Bronchial epithelial cell (primary cell): ENCODE measurements around the gene POC5. TPM values are rescaled to one million over a fixed set of nuclear protein-coding genes. Genes with fewer than 3 reads are reported as not detected.
A peak's percentile ranks its signal among the peaks of the same experiment; 100 is the strongest.
"Not testable (repeated sequence)": the region's sequence is repeated elsewhere in the genome, so short reads cannot be mapped to it uniquely, and the experiment has no call there.

Source experiments
- DNase-seq: peaks from one replicate; pipeline ENCODE4 v3.0.0-alpha.2; 2010; ENCODE audit warnings: low read depth
- FAIRE-seq: peaks from 2 replicates; lab custom pipeline; 2011; peaks lifted over from hg19 to GRCh38; lab: Jason Lieb, UNC
- H3K27me3 ChIP-seq: 2 replicates; pipeline ENCODE4 v1.5.1; 2011; ENCODE audit warnings: low read length; ENCODE audit not compliant: control insufficient read depth, insufficient read depth
- H3K36me3 ChIP-seq: 2 replicates; pipeline ENCODE4 v1.5.1; 2011; ENCODE audit warnings: low read length; ENCODE audit not compliant: control insufficient read depth, insufficient read depth
- H3K4me3 ChIP-seq: 2 replicates; pipeline ENCODE4 v1.5.1; 2011; ENCODE audit warnings: mild to moderate bottlenecking, low read depth, low read length, control low read depth
- total RNA-seq: library from RNA; depleted of rRNA; stranded (reverse); fragments of >200 nt; gene quantifications from 2 replicates; pipeline ENCODE4 v1.2.1, GENCODE V29; 2014
- TF ChIP-seq, protein P1 (sequence below): IDR thresholded peaks from 2 replicates; pipeline ENCODE4 v1.5.1; 2011; ENCODE audit warnings: mild to moderate bottlenecking, moderate library complexity, low read length, control low read depth, inconsistent platforms; ENCODE audit not compliant: insufficient read depth, severe bottlenecking

Gene POC5
- total RNA-seq, 1 donor from 2014 or later, result 16.3 TPM

DNA sequence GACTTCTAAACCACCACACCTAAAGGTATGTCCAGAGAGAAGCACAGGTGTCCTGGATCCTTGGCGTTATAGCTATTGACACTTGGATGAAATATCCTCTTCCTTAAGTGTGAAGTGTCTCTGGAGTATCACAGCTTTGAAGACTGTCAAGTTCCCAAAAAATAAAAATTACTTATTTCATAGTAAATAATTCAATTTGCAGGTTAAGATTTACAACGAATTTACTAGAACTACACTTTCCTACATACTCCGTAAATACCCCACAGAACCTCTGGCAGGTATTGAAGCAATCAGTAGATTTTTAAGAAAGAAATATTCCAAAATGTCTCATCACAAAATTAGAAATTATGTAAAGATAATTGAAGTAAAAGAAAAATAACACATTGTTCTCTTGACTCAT, 27.1 kb upstream of the POC5 start:
- TF ChIP-seq, protein P1, sequence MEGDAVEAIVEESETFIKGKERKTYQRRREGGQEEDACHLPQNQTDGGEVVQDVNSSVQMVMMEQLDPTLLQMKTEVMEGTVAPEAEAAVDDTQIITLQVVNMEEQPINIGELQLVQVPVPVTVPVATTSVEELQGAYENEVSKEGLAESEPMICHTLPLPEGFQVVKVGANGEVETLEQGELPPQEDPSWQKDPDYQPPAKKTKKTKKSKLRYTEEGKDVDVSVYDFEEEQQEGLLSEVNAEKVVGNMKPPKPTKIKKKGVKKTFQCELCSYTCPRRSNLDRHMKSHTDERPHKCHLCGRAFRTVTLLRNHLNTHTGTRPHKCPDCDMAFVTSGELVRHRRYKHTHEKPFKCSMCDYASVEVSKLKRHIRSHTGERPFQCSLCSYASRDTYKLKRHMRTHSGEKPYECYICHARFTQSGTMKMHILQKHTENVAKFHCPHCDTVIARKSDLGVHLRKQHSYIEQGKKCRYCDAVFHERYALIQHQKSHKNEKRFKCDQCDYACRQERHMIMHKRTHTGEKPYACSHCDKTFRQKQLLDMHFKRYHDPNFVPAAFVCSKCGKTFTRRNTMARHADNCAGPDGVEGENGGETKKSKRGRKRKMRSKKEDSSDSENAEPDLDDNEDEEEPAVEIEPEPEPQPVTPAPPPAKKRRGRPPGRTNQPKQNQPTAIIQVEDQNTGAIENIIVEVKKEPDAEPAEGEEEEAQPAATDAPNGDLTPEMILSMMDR, result no peak
- no peak overlapping the region for H3K4me3 ChIP-seq
- FAIRE-seq (no peak), DNase-seq (no peak)
- H3K36me3 ChIP-seq, result no peaks in the 10 kb centered on the region
- no peaks in the 10 kb centered on the region for H3K27me3 ChIP-seq

GRCh38 chr5:75736273-75736672, 19.0 kb upstream of the POC5 start:
- no peak for DNase-seq
- Histone ChIP-seq H3K36me3 (no peaks in the 10 kb centered on the region), H3K27me3 (peaks cover 1% of the 10 kb centered on the region), H3K4me3 (no peak overlapping the region)
- no peak for FAIRE-seq
- TF ChIP-seq, protein P1, result no peak

GRCh38 chr5:75734913-75735789, 17.9 kb upstream of the POC5 start:
- FAIRE-seq, result no peak
- DNase-seq, result peak; percentile 47

DNA sequence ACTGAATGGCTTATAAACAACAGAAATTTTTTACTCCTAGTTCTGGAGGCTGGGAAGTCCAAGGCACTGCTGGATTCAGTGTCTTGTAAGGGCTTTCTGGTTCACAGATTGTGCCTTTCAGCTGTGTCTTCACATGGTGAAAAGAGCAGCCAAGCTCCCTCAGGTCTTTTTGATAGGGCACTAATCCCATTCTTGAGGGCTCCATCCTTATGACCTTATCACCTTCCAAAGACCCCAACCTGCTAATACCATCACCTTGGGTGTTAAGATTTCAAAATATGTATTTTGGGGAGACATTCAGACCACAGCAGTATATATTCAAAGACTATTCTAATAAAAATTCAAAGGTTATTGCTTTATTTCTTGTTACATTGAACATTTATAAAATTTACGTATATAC, 16.5 kb upstream of the POC5 start:
- no peaks in the 10 kb centered on the region for H3K36me3 ChIP-seq
- no peak overlapping the region for H3K4me3 ChIP-seq
- TF ChIP-seq, protein P1, result no peak
- no peak for FAIRE-seq
- H3K27me3 ChIP-seq, result peaks cover 1% of the 10 kb centered on the region
- DNase-seq, result no peak

More at GRCh38 chr5:75734913-75735789, 17.9 kb upstream of the POC5 start:
- H3K36me3 ChIP-seq, result no peaks in the 10 kb centered on the region
- TF ChIP-seq, protein P1, result peak; percentile 65
- H3K27me3 ChIP-seq, result peaks cover 1% of the 10 kb centered on the region
- no peak overlapping the region for H3K4me3 ChIP-seq

DNA sequence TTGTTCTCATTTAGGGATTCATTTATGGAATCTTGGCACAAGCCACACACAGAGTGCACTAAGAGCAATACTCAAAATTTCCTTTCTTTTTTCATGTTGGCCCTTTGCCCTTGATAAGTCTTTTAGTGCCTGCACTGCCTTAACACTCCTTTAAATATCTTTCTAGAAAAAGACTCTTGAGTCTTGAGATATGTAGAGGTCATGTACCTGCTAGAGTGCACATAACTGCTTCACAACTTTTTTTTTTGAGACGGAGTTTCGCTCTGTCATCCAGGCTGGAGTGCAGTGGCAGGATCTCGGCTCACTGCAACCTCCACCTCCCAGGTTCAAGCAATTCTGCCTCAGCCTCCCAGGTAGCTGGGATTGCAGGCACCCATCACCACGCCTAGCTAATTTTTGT, 14.3 kb upstream of the POC5 start:
- not testable (repeated sequence) for H3K27me3 ChIP-seq, FAIRE-seq, H3K4me3 ChIP-seq, DNase-seq, H3K36me3 ChIP-seq

DNA sequence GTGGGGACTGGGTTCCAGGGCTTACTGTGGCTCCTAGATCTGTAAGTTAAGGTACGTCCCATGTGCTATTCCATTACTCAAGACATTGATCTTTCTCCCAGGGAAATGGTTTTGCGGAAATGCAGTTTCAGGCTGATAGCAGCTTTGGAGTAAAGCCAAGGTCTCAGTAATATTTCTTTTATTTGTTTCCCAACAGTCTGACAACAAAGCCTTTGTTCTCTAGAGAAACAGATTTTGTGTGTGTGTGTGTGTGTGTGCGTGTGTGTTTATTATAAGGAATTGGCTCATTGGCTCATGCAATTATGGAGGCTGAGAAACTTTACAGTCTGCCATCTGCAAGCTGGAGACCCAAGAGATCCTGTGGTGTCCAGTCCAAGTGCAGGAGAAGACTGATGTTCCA, 12.1 kb upstream of the POC5 start:
- FAIRE-seq (no peak), DNase-seq (no peak)
- TF ChIP-seq, protein P1, result no peak
- Histone ChIP-seq H3K27me3 (peaks cover 1% of the 10 kb centered on the region), H3K4me3 (no peak overlapping the region), H3K36me3 (no peaks in the 10 kb centered on the region)
